Cardiac fibroblast (primary cell): Measurements from ENCODE around the gene IDE.
"Not testable (repeated sequence)": the region's sequence is repeated elsewhere in the genome, so short reads cannot be mapped to it uniquely, and the experiment has no call there.

Source experiments
- DNase-seq, 2 donors: peaks; one replicate each; pipeline versions ENCODE4 v3.0.0 to v3.0.0-alpha.2; 2010; ENCODE audit warnings: low read depth in 2 of 2
- H3K4me3 ChIP-seq, 2 donors: replicated peaks in 1 of 2; 1 replicate in 1 of 2; 2 replicates in 1 of 2; pipeline ENCODE4 v1.5.1; 2011; ENCODE audit warnings: low read depth in 2 of 2, low read length in 2 of 2, mild to moderate bottlenecking in 2 of 2, moderate library complexity in 1 of 2
- TF ChIP-seq, protein P1 (sequence below): IDR thresholded peaks from one replicate; pipeline ENCODE4 v1.5.1; 2011; ENCODE audit warnings: low read depth, mild to moderate bottlenecking, low read length, inconsistent platforms

IDE gene

DNA sequence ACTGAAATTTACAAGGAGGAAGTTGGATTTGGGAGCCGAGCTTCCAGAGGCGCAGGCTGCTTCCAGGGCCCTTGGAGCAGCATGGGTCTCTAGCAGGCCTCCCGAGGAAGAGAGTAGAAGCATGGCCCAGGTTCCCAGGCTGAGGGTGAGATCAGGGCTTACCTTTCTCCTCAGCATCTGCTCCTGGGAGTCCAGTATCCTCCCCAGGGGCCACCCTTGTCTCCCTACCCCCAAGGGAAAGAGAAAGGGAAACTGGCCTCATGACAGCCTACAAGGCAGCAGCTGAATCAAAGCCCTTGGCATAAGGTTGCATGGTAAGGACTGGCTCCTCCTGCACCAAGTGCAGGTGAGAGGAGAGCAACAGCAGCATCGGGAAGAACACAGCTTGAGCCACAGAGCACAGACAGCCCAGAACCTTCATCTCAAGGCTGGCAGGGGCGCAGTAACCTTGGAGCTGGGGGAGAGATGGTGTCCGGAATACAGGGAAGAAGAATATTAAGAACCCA lies 168.4 kb downstream of the IDE start:
- no peak overlapping the region for H3K4me3 ChIP-seq
- DNase-seq, result no peak
- TF ChIP-seq, protein P1, sequence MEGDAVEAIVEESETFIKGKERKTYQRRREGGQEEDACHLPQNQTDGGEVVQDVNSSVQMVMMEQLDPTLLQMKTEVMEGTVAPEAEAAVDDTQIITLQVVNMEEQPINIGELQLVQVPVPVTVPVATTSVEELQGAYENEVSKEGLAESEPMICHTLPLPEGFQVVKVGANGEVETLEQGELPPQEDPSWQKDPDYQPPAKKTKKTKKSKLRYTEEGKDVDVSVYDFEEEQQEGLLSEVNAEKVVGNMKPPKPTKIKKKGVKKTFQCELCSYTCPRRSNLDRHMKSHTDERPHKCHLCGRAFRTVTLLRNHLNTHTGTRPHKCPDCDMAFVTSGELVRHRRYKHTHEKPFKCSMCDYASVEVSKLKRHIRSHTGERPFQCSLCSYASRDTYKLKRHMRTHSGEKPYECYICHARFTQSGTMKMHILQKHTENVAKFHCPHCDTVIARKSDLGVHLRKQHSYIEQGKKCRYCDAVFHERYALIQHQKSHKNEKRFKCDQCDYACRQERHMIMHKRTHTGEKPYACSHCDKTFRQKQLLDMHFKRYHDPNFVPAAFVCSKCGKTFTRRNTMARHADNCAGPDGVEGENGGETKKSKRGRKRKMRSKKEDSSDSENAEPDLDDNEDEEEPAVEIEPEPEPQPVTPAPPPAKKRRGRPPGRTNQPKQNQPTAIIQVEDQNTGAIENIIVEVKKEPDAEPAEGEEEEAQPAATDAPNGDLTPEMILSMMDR, result no peak

DNA sequence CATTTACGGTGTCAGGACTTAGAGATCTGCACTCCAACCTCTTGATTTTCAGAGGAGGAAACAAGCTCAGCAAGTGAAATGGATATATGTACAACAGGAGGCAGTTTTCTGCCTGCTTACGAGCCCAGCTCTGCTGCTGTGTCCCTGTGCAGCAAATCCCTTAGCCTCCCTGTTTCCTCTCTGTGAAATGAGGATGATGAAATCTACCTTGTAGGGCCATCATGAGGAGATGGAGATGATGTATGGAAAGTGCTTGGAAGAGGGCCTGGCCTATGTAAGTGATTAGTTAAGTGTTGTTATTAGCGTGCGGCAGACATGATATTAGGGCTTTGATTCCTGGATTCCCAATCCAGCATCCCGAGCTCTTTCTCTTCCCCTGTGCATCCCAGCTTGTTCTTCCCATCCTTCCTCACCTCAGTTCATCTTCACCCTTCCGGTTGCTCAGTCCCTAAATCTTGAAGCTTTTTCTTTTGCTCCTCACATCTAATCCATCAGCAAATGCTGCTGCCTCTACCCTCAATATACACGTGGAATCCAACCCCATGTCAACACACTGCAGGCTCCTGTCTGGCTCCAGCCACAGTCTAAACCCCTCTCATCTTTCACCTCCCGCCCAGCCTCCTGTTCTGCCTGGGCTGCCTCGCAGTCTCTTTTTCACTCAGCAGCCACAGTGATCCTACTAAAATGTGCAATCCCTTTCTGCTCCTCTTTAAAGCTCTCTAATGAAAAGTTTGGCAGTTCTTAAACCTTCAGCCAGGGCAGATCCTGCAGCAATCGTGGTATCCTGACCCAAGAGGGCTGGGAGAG lies 169.1 kb downstream of the IDE start:
- no peak for DNase-seq
- TF ChIP-seq, protein P1, result no peak

GRCh38 chr10:92402234-92402633 lies 171.7 kb downstream of the IDE start:
- DNase-seq, result not testable (repeated sequence)

More for the DNA sequence above, 169.1 kb downstream of the IDE start:
- no peak overlapping the region for H3K4me3 ChIP-seq

More at GRCh38 chr10:92402234-92402633, 171.7 kb downstream of the IDE start:
- not testable (repeated sequence) for H3K4me3 ChIP-seq
